GM11168 (cell line): ENCODE measurements around the gene MAGED2.
"Not testable (repeated sequence)": the region's sequence is repeated elsewhere in the genome, so short reads cannot be mapped to it uniquely, and the experiment has no call there.

Experiments
- in situ Hi-C: fragments of 300-500 bp; cut with MboI; formaldehyde crosslinking; loops from one replicate; pipeline ENCODE4 v1.12.0; 2022; ENCODE audit warnings: low sequenced_read_pairs; ENCODE audit not compliant: unreplicated experiment

MAGED2 gene, protein sequence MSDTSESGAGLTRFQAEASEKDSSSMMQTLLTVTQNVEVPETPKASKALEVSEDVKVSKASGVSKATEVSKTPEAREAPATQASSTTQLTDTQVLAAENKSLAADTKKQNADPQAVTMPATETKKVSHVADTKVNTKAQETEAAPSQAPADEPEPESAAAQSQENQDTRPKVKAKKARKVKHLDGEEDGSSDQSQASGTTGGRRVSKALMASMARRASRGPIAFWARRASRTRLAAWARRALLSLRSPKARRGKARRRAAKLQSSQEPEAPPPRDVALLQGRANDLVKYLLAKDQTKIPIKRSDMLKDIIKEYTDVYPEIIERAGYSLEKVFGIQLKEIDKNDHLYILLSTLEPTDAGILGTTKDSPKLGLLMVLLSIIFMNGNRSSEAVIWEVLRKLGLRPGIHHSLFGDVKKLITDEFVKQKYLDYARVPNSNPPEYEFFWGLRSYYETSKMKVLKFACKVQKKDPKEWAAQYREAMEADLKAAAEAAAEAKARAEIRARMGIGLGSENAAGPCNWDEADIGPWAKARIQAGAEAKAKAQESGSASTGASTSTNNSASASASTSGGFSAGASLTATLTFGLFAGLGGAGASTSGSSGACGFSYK

DNA sequence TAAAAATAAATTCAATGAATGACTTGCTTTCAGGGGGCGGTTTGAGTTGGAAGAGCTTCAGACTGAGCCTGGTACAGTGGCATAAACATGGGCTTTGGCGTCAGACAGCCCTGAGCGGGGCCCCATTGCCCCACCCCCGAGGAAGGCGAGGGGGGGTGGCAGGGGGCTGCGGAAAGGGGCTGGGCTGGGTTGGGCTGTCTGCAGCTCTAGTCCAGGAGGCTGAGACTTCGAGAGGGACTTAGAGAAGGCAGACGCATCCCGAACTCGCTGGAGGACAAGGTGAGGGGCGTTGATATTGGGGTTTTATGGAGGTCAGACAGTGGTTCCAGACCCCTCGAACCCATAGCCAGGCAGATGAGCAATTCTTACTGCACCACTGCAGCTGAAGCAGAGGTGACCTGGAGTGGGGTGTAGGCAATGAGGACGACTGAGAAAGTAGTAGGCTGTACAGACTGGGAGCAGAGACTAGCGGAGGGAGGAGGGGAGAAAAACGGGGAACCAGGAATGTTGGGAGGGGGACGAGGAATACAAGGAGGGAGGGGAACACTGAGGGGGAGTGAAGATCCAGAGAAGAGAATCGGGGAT lies at the start of gene MAGED2:
Gene MAGED2 (plus strand): TSS at position 222 of the 585 bp plus-strand sequence. CDS start 1,587 bp downstream, outside the sequence.
- in situ Hi-C loops = no loop called here

DNA sequence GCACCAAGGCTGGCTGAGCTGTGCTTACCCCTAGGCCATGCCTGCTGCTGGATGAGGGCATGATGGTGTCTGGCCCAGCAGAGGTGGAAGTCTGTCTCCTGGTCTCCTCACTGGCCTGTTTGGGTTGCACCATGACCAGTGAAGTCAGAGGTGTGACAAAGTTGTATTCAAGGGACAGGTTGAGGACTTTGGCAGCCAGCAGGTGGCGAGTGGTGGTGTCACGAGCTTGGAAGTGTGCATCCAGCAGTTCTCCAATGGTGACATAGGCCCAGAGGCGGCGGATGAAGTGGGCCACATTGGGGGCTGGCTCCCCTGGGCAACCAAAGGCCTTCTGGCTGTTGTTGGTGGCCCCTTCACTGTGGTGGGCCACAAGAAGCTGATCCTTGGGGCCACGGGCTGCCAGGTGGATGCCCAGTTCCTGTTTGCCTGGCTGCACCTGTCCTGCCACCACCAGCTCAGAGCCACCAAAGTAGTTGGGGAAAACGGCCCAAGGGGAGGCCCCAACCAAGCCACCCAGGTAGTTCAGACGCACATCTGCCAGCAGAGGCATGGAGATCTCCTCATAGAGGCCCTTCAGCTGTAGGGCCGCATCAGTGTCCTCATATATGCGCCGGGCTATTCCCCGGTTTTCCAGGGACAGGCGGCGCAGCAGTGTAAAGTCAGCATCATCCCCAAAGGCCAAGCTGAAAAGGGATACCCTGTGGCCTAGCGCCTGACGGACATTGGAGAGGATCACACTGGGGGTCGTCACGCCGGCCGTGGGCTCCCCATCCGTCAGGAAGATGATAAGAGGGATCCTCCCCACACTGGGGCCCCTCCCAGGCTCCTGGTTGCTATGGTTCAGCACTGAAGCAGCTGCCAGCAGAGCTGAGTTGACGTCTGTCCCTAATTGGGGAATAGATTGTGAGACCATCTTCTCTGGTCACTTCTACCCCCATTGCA lies 49.2 kb upstream of the MAGED2 start:
- in situ Hi-C loops = no loop called here

DNA sequence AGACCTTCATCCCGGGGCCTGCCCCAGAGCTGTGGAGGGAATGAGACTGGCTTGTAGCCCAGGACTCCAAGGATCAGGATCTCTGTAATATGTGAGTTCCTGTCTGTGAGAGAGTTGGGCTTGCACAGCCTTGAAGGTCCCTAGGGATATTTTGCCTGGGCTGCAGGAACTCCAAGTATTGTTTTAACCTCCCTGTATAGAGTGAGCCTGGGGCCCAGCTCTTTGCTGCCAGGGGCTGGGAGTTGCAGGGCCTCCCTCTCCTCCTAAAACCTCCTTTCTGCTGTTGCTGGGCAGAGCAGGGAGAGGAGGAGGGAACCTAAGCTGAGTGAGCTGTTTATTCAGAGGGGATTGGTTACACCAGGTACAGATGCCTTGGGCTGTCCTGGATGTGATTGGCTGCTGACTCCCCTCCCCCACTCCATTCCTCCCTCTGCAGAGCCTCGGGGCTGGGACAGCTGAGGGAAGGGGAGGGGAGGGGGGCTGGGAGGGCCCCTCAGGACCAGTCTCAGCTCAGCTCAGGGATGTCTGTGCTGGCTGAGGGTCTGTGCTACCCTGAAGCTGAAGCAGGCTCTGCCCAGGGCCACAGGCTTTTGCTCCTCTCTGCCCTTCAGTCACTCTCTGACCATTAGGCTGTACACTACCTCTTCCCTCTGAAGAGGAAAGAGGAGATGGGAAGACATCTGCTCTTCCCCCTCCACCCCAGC lies 33.0 kb upstream of the MAGED2 start:
- in situ Hi-C loops = not testable (repeated sequence)

DNA sequence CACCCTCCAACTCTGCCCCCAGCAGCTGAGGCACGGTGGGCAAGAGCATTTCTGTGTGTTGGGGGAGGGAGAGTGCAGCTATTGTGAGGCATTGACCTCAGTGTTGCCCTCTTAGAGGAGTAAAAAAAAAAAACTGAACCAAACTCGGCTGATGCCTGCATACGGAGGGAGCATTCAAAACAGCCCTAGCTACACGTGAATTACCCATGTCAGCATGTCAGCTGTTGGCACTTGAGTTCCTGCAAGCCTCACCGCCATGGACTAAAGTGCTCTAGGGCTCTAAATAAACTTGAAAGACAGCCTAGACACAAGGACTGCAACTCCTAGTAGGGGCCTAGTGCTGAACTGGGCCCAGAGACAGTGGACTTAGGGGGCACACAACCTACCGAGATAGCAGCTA lies 31.5 kb upstream of the MAGED2 start:
- in situ Hi-C loops = no loop called here

DNA sequence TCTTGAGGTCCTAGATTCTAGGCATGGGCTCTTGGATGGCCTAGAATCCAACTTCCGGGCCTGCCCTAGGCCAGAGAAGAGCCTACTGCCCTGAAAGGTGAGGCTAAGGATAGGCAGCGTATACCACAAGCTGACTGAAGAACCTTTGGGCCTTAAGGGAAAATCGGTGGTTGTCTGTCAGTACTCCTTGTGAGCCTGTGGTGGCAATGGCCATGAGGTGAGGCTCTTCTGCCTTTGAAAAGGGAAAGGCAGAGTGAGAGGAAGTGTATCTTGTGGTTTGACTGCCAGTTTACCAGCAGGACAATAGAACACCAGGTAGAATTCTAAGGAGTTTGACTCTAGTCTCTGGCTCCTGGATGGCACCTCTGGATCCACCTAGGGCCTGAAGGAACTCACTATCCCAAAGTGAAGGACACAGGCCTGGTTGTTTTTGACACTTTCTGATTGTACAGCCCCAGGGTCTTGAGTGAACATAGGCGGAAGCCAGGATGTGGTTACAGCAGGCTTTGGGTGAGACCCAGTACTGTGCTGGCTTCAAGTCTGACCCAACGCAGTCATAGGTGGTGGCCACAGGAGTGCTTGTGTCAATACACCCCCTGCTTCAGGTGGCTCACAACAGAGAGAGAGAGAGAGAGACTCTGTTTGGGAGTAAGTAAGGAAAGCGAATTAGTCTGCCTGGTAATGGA lies 30.4 kb upstream of the MAGED2 start:
- in situ Hi-C loops = no loop called here

DNA sequence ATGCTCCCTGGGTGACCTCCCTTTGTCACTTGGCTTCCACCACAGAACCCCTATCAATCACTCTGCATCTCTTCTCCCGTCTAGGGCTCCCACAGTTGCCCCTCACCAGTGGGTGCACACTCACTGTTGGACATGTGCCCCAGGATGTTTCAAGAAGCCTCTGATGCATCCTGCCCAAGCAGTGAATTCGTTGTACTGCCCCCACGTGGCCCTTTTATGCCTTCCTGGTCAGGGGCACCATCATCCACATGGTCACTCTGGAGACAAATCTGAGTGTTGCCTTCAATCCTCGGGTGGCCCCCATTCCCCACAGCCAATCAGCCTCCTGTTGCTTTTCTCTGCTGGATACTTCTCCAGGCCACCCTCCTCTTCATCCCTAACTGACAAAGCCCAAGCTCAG lies 21.6 kb upstream of the MAGED2 start:
- in situ Hi-C loops = no loop called here

DNA sequence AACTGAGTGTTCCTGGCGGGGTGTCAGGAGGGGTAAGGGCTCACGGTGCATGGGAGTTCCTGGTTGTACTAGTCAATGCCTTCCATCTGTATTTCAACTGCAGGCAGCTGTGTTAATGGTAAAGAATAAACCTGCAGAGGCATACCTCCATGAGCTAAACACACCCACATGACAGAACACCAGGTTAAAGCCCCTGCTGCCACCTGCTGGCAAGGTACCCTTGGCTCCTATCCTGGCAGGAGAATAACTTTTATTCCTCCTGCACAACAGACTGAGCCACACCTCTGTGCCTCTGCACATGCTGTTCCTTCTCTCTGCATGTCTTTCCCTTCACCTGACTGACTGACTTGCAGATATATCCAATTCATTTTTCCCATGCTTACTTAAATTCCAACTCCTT lies 20.6 kb upstream of the MAGED2 start:
- in situ Hi-C loops = no loop called here

DNA sequence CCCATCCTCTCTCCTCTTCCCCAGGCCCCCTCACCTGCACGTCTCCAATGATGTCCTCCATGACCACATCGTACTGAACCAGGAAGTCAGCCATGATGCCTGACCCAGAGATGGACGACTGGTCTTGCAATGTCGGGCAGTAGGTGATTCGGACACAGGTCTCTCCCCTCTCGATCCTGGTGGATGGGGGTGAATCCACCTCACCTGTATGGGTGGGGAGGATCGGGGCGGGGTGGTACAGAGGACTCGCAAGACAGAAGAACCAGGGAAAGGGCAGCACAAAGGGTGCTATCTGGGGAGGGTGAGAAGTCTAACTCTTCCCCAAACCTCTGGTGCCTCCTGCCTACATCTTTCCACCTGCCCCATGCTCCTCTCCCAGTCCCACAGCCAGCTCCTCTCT lies 19.1 kb upstream of the MAGED2 start:
- in situ Hi-C loops = no loop called here

DNA sequence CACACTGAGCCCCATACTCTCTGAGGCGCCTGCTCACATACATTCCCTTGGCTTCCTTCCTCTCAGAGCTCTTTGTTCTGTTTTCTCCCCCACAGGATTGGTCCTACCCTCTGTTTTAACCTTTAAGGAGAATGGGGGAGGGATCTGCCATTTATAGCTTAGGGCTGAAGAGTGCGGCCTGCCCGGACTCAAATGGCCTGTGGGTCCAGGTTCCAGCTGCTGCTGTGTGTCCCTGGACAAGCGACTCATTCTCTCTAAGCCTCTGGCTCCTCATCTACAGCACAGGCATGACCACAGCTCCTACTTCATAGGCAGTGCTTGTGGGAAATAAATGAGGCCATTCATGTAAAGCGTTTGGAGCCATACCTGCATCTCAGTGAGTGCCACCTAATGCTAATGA lies 18.1 kb upstream of the MAGED2 start:
- in situ Hi-C loops = not testable (repeated sequence)

DNA sequence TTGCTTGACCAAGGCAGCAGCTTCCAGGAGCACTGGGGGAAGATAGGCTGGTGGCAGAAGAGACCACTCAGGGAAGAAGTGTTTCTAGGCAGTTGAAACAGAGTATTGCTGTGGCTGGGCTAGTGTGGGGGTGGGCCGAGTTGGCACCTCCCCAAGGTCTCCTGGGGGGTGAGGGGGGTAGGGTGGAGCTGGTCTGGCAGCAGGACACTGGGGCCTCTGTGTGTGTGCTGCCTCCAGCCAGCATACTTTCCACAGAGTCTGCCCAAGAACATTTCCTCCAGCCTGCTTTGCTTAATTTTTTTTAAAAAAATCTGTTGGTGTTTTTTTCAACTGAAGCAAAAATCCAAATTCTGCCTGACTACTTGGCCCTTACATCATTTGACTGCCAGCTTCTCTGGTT lies 13.5 kb upstream of the MAGED2 start:
- in situ Hi-C loops = no loop called here

DNA sequence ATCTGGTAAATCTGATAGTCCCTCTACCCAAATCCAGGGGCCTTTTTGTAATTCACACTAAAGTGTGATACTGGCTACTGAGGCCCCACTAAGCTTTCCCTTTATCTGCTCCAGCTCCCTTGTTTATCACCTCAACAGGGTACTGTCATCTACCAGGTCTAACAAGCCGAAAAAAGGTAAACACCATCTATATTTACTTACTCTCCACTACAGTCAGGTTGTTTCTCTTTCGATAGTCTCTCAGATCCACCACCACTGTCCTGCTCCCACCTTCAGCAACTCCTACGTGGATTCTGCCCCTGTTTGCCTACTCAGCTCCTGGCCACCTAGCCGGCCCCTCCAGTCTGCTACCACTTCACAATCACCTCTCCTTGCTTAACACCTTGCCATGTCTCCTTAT lies 12.8 kb upstream of the MAGED2 start:
- in situ Hi-C loops = no loop called here

DNA sequence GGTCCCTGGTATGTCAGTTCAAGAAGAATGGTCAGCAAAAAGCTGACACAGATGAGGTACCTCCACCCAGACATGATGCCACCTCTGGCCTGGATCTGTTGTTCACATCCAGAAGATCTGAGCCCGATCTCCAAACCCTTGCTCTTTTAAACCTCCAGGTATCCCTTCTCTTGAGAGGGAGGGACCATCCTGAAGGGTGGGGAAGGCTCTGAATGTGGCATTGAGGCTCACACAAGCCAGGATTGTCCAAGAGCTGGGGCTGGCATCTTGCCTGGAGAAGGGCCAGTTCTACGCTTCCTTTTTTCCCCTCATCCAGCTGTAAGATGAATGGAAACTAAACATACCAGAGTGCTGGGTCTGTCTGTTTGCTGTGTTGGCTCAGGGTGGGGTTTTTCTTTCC lies 9.4 kb upstream of the MAGED2 start, which contains the start of gene ITIH6:
Gene ITIH6 (minus strand): TSS at position 119 of the 400 bp plus-strand sequence. CDS start 45 bp downstream, at position 74.
- in situ Hi-C loops = no loop called here

DNA sequence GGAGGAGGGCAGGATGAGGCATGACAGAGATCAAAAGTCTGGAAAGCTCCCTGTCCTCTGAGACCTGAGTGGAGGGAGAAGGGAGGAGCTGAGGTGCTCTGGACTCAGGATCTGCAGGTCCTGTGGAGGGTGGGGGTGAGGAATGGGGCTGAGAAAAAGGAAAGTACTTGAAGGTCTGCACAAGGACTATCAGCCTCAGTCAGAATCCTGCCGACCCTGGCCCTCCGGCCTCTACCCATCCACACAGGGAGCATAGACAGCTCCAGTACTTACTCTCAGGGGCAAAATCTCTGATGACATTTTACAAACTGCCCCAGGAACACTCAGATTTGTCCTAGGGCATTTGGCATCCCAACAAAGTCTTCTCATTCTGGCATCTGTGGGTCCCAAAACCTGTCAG lies 8.5 kb upstream of the MAGED2 start:
- in situ Hi-C loops = no loop called here

DNA sequence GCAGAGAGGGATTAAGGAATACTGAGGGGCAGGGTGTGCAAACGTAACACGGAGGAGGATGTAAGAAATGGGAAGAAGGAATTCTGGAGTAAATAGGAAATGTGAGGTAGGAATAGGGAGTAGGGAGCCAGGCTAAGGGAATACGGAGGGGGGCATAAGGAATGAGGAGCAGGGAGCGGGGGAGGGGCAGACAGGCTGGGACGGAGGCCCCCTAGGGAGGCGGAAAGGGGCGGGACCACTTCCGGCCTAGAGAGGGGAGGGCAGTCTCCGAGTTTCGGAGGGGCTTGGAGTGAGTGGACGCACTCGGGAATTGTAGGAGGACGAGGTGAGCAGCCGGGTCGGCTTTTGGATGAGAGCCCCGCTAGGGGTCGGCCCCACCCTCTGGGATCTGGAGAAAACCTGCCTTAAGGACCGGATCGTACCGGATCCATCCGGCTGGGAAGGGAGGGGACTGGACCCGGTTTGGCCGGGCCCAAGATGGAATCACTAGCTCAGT lies 612 bp downstream of the MAGED2 start:
- in situ Hi-C loops = no loop called here

DNA sequence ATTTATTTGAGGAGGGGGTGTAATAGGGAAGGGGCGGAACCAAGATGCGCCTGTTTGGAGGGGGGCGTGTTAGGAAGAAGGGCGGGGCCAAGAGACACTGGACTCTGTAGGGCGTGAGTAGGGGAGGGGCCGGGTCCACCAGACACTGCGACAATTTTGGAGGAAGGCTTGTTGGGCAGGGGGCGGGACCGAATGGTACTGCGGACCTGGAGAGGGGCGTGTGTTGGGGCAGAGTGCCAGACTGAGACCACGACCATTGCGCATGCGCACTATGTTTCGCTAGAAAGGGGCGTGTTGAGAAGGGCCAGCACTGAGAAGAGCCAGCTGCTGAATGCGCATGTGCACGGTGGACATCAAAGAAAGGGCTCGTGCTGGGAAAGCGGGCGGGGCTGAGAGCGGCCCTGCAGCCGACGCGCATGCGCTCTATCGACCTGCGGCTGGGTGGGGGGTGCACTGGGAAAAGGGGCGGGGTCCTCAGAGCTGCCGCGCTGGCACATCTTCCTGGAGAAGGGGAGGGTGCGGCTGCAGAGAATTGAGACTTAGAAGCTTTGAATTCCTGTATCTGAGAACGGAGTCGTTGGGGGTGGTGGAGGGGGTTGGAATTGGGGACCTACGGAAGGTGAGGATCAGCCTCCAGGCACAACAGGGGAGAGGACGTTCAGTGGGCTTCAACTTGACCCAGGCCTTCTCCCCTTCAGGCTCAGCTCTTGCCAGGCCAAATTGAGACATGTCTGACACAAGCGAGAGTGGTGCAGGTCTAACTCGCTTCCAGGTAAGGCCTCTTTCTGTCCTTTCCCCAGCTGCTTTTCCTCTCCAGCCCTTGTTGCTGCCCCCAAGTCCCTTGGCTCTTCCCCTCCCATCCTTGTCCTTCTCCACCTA lies 1.3 kb downstream of the MAGED2 start:
- in situ Hi-C loops = no loop called here

DNA sequence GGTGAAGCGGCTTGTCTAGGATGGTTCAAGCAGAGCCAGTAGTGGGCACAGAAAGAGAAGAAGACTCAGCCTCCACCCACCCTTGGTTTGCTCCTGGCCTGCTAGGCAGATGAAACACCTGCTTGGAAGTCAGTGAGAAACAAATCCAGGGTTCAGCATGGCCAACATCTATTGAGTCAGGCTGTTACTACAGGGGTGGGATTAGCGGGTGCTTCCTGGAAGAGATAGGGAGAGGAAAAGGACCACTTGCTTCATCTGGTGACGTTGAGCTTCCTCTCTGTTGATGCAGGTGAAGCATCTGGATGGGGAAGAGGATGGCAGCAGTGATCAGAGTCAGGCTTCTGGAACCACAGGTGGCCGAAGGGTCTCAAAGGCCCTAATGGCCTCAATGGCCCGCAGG lies 3.0 kb downstream of the MAGED2 start:
- in situ Hi-C loops = no loop called here

DNA sequence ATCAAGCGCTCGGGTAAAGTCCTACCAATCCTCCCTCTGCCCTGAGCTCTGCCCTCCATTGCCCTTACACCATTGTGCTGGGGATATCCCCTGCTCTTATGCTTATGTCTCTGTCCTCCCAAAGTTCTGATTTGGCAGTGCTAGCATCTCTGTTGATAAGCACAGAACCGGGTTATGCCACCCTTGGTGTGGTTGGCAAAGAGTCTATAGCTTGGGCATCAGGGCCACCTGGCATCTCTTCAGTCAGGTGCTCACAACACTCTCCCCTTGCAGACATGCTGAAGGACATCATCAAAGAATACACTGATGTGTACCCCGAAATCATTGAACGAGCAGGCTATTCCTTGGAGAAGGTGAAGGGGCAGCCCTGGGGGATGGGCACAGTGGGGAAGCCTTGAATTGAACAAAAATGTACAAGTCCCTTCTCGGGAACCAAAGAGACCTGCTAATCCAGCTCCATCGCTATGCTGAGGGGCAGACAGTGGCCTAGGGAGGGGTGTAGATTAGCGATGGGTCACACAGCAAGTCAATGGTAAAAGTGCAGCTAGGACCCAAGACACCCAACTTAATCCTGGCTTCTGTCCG lies 3.8 kb downstream of the MAGED2 start:
- in situ Hi-C loops = no loop called here

DNA sequence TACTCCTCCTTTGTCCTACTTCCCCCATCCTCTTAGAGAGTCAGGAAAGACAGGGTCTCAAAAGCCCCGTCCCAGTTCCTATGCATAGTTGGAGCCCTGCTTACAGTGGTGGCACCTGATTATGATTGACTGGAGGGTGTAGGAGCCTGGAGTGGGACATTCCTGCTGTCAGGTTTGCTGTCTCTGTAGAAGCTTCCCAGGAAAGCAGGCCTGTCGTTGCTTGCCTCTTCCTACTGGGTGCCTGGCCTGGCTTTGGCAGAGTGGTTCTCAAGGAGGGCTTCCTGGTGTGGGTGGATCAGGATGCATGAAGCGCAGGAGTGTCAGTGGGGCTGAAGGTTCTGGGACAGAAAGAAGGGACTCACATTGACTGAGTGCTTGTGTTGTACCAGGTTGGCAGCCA lies 4.8 kb downstream of the MAGED2 start:
- in situ Hi-C loops = no loop called here
